H1 (cell line): Measurements from ENCODE around the gene TMEM236. TPM values are rescaled to one million over a fixed set of nuclear protein-coding genes. Genes with fewer than 3 reads are reported as not detected.

Source experiments
- CTCF ChIA-PET: fragments of 300-600 bp; sonication (Branson Sonifier 250); formaldehyde crosslinking; loops from one replicate; lab custom pipeline; 2021; ENCODE audit not compliant: partially characterized antibody; lab: Charles Lee
- POLR2A ChIA-PET: fragments of 300-600 bp; sonication (Branson Sonifier 250); formaldehyde crosslinking; loops from one replicate; lab custom pipeline; 2021; ENCODE audit warnings: inconsistent platforms; ENCODE audit not compliant: partially characterized antibody; lab: Charles Lee
- DNase-seq, 2 experiments: peaks; one replicate each; pipeline versions ENCODE4 v3.0.0 to v3.0.0-alpha.2; 2010 to 2022; ENCODE audit warnings: low spot score in 2 of 2, low read depth in 1 of 2, mixed read lengths in 1 of 2
- FAIRE-seq: peaks from 2 replicates; lab custom pipeline; 2011; peaks lifted over from hg19 to GRCh38; lab: Jason Lieb, UNC
- H2AFZ ChIP-seq: 2 replicates; pipeline ENCODE4 v1.8.1; 2012; ENCODE audit warnings: low read length, inconsistent platforms
- H2AK5ac ChIP-seq: 2 replicates; pipeline ENCODE4 v1.6.1; 2013; ENCODE audit warnings: low read depth, low read length
- H2BK120ac ChIP-seq: replicated peaks from 2 replicates; pipeline ENCODE3; 2013; ENCODE audit warnings: low read depth, low read length, inconsistent platforms
- H2BK12ac ChIP-seq: 2 replicates; pipeline ENCODE4 v1.6.1; 2013; ENCODE audit warnings: low read depth, low read length
- H2BK15ac ChIP-seq: 2 replicates; pipeline ENCODE4 v1.6.1; 2013; ENCODE audit warnings: low read length
- H2BK20ac ChIP-seq: 2 replicates; pipeline ENCODE4 v1.6.1; 2013; ENCODE audit warnings: low read length
- H2BK5ac ChIP-seq: 2 replicates; pipeline ENCODE4 v1.6.1; 2013; ENCODE audit warnings: low read depth, low read length
- H3K14ac ChIP-seq: 2 replicates; pipeline ENCODE4 v1.6.1; 2013; ENCODE audit warnings: inconsistent platforms; ENCODE audit not compliant: insufficient read length
- H3K18ac ChIP-seq: 2 replicates; pipeline ENCODE4 v1.6.1; 2013; ENCODE audit warnings: low read length; ENCODE audit errors: extremely low read depth
- H3K23ac ChIP-seq: 2 replicates; pipeline ENCODE4 v1.6.1; 2013; ENCODE audit warnings: inconsistent platforms; ENCODE audit not compliant: insufficient read length
- H3K23me2 ChIP-seq: 2 replicates; pipeline ENCODE4 v1.6.1; 2013; ENCODE audit warnings: low read depth, low read length
- H3K27ac ChIP-seq: 2 replicates; pipeline ENCODE4 v1.6.1; 2011; ENCODE audit warnings: low read depth, low read length, inconsistent platforms
- H3K27me3 ChIP-seq, 4 experiments: replicated peaks in 1 of 4; 1 replicate in 1 of 4; 2 replicates in 3 of 4; pipeline versions ENCODE4 v1.6.1 to v1.8.1; 2011 to 2013; ENCODE audit warnings: low read length in 3 of 4, mild to moderate bottlenecking in 3 of 4, inconsistent platforms in 2 of 4, mixed read lengths in 2 of 4, moderate library complexity in 1 of 4; ENCODE audit not compliant: control insufficient read depth in 3 of 4, insufficient read depth in 3 of 4; ENCODE audit errors: extremely low read depth in 1 of 4
- H3K36me3 ChIP-seq, 4 experiments: 2 replicates each; pipeline versions ENCODE4 v1.6.1 to v1.8.1; 2011 to 2013; ENCODE audit warnings: mild to moderate bottlenecking in 4 of 4, low read length in 3 of 4, moderate library complexity in 2 of 4, control low read depth in 1 of 4, inconsistent platforms in 1 of 4; ENCODE audit not compliant: insufficient read depth in 4 of 4, control insufficient read depth in 2 of 4
- H3K4ac ChIP-seq: replicated peaks from 2 replicates; pipeline ENCODE3; 2013; ENCODE audit warnings: low read length, low read depth, mixed read lengths, inconsistent platforms; ENCODE audit not compliant: insufficient read length
- H3K4me1 ChIP-seq, 4 experiments: replicated peaks in 1 of 4; 1 replicate in 1 of 4; 2 replicates in 3 of 4; pipeline versions ENCODE4 v1.6.1 to v1.8.1; 2011 to 2013; ENCODE audit warnings: low read length in 3 of 4, inconsistent platforms in 2 of 4, mixed read lengths in 1 of 4; ENCODE audit not compliant: insufficient read depth in 4 of 4, control insufficient read depth in 3 of 4
- H3K4me2 ChIP-seq, 2 experiments: 2 replicates each; pipeline versions ENCODE4 v1.6.1 to v1.8.1; 2011 to 2013; ENCODE audit warnings: low read depth in 2 of 2, low read length in 2 of 2, control low read depth in 1 of 2, inconsistent platforms in 1 of 2, mild to moderate bottlenecking in 1 of 2; ENCODE audit not compliant: insufficient read depth in 1 of 2
- H3K4me3 ChIP-seq, 4 experiments: fragments of 200-600, 300-600 bp in 1 of 4; sonication (generic), shearing (Covaris generic), sonication (Bioruptor Twin) in 1 of 4; 2 replicates each; pipeline versions ENCODE4 v1.5.1 to v1.8.1; 2011 to 2016; ENCODE audit warnings: low read length in 4 of 4, low read depth in 3 of 4, control low read depth in 2 of 4, inconsistent platforms in 2 of 4, mild to moderate bottlenecking in 2 of 4, mixed read lengths in 1 of 4, moderate library complexity in 1 of 4; ENCODE audit not compliant: insufficient read depth in 2 of 4; ENCODE audit errors: extremely low read depth in 1 of 4
- H3K56ac ChIP-seq: replicated peaks from 2 replicates; pipeline ENCODE3; 2013; ENCODE audit warnings: low read depth, mild to moderate bottlenecking, mixed read lengths, low read length, inconsistent platforms; ENCODE audit not compliant: insufficient read length
- H3K79me1 ChIP-seq: 2 replicates; pipeline ENCODE4 v1.6.1; 2013; ENCODE audit warnings: low read depth, low read length, control low read depth
- H3K79me2 ChIP-seq, 2 experiments: 2 replicates each; pipeline versions ENCODE4 v1.6.1 to v1.8.1; 2012 to 2013; ENCODE audit warnings: low read length in 2 of 2, mild to moderate bottlenecking in 2 of 2, inconsistent platforms in 1 of 2; ENCODE audit not compliant: insufficient read depth in 2 of 2, control insufficient read depth in 1 of 2
- H3K9ac ChIP-seq, 4 experiments: replicated peaks in 1 of 4; 1 replicate in 1 of 4; 2 replicates in 3 of 4; pipeline versions ENCODE4 v1.6.1 to v1.8.1; 2011 to 2013; ENCODE audit warnings: low read depth in 3 of 4, low read length in 3 of 4, control low read depth in 2 of 4, mild to moderate bottlenecking in 2 of 4, moderate library complexity in 2 of 4, inconsistent platforms in 1 of 4; ENCODE audit errors: extremely low read depth in 1 of 4
- H3K9me3 ChIP-seq, 2 experiments: 2 replicates each; pipeline versions ENCODE4 v1.6.1 to v1.8.1; 2012 to 2013; ENCODE audit warnings: mild to moderate bottlenecking in 2 of 2, moderate library complexity in 2 of 2, control low read depth in 1 of 2, inconsistent platforms in 1 of 2, low read depth in 1 of 2, low read length in 1 of 2, mixed read lengths in 1 of 2; ENCODE audit not compliant: insufficient read depth in 2 of 2
- H4K20me1 ChIP-seq, 2 experiments: replicated peaks in 1 of 2; 2 replicates each; pipeline versions ENCODE3 to v1.8.1; 2011 to 2013; ENCODE audit warnings: inconsistent platforms in 2 of 2, low read length in 2 of 2, mild to moderate bottlenecking in 1 of 2; ENCODE audit not compliant: insufficient read depth in 2 of 2, control insufficient read depth in 1 of 2
- H4K5ac ChIP-seq: 2 replicates; pipeline ENCODE4 v1.6.1; 2013; ENCODE audit warnings: low read length, low read depth, mixed read lengths, inconsistent platforms; ENCODE audit not compliant: insufficient read length
- H4K8ac ChIP-seq: 2 replicates; pipeline ENCODE4 v1.8.0; 2013; ENCODE audit warnings: mild to moderate bottlenecking, moderate library complexity, low read length, inconsistent platforms; ENCODE audit not compliant: insufficient read depth; ENCODE audit errors: extremely low read depth
- H4K91ac ChIP-seq: replicated peaks from 2 replicates; pipeline ENCODE3; 2013; ENCODE audit warnings: low read length, mixed read lengths, inconsistent platforms; ENCODE audit not compliant: insufficient read length
- GABPA ChIP-seq: IDR thresholded peaks from 2 replicates; pipeline ENCODE4 v1.6.1; 2011; ENCODE audit warnings: mild to moderate bottlenecking, low read length, moderate library complexity, borderline replicate concordance; ENCODE audit not compliant: insufficient read depth
- WGBS, 2 experiments: shearing (Covaris generic) in 1 of 2; methylation state at CpG; one replicate each; pipeline versions ENCODE4 v1.1.6 to v1.1.7; 2013 to 2015; ENCODE audit warnings: low lambda C conversion rate in 2 of 2, mixed read lengths in 2 of 2, inconsistent platforms in 1 of 2, low coverage in 1 of 2, missing lambda C conversion rate in 1 of 2; ENCODE audit not compliant: insufficient replicate concordance in 2 of 2, insufficient coverage in 1 of 2, insufficient read length in 1 of 2; ENCODE audit errors: extremely low coverage in 1 of 2, missing lambda C conversion rate in 1 of 2; 5-methylcytosine and 5-hydroxymethylcytosine counted together
- polyA plus RNA-seq, 7 experiments: library from polyadenylated mRNA; depleted of rRNA in 3 of 7; stranded (reverse) in 5 of 7; unstranded in 2 of 7; fragments of >200 nt in 5 of 7; fragments of 200-250 nt in 2 of 7; gene quantifications; 1 replicate in 5 of 7; 2 replicates in 1 of 7; 4 replicates in 1 of 7; pipeline versions ENCODE4 v1.2.1 to v1.2.3, GENCODE V29; 2011 to 2013; ENCODE audit warnings: missing spikeins in 2 of 7, mixed read lengths in 2 of 7
- total RNA-seq: library from RNA; stranded (reverse); fragmentation: NEBNext Ultra II Directional; extraction: Animal tissue kit (Norgen Biotek cat#: 25700); gene quantifications from 2 replicates; pipeline ENCODE4 v1.2.1, GENCODE V29; 2021

Gene TMEM236
- total and polyA plus RNA-seq, 2 of the 8 experiments (the other 6 are each of a cell fraction or from before 2014, with no cell fraction given), result 0.02 to 0.07 TPM

DNA sequence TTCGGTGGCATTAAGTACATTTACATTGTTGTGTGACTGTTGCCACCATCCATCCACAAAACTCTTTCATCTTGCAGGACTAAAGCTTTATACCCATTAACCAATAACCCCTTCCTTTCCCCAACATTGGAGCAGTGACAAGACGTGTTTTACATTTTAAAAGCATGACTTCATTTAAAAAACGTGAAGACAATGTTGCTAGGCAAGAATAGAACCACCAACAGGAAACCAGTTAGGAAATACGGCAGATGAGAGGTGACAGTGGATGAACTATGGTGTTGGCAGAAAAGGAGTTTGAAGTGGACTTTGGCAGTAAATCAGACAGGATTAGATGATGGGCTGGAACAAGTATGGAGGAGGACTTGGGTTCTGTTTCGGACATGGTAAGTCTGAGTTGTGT lies 17.0 kb downstream of the TMEM236 start:
- peaks cover 0 to 2% of the 10 kb centered on the region in 2 experiments for H4K20me1 ChIP-seq
- H3K4me2 ChIP-seq, result no peak overlapping the region

More for the DNA sequence above, 17.0 kb downstream of the TMEM236 start:
- Histone ChIP-seq H4K5ac (no peak overlapping the region), H3K9ac (no peak overlapping the region), H3K36me3 (no peaks in the 10 kb centered on the region), H2BK20ac (no peak overlapping the region), H3K18ac (no peak overlapping the region), H2BK15ac (no peak overlapping the region), H2AK5ac (no peak overlapping the region), H3K56ac (no peak overlapping the region), H3K23ac (no peak overlapping the region), H2AFZ (no peak overlapping the region), H3K14ac (no peak overlapping the region), H3K27me3 (peaks cover 17 to 24% (median 20%) of the 10 kb centered on the region in 4 experiments), H3K4me3 (no peak overlapping the region), H2BK120ac (no peak overlapping the region), H3K4ac (no peak overlapping the region), H3K79me2 (no peaks in the 10 kb centered on the region), H3K23me2 (no peaks in the 10 kb centered on the region), H3K79me1 (no peaks in the 10 kb centered on the region), H2BK12ac (no peak overlapping the region), H3K4me1 (peaks cover 0 to 3% (median under 1%) of the 10 kb centered on the region in 4 experiments; a peak in 2 of 7 replicates), H4K8ac (no peak overlapping the region), H3K9me3 (peaks cover 0 to 5% of the 10 kb centered on the region in 2 experiments; a peak in 1 of 4 replicates), H3K27ac (no peak overlapping the region), H2BK5ac (no peak overlapping the region), H4K91ac (no peak overlapping the region)
- CTCF ChIA-PET, result interaction anchor here (2.2 kb wide), 1 partner anchor 27 kb away, joined by 6 read pairs; no protein-coding TSS in a partner anchor
- WGBS, 2 experiments, result 76% methylated on average over 5 of the region's 5 CpGs; no CpG with 5 or more reads in 1 of the 2 experiments
- POLR2A ChIA-PET, result no interaction called here
- FAIRE-seq (no peak), DNase-seq (no peak)
- no peak for TF ChIP-seq GABPA
